Sigmoid colon (tissue), 7 donors: ENCODE results near the gene PALM3. TPM values are rescaled to one million over a fixed set of nuclear protein-coding genes. Genes with fewer than 3 reads are reported as not detected.
A peak's percentile ranks its signal among the peaks of the same experiment; 100 is the strongest.

Experiments used
- DNase-seq: peaks from one replicate; pipeline ENCODE4 v3.0.0-alpha.2; 2019
- H3K27ac ChIP-seq, 4 donors: fragments of 200-600 bp; sonication (generic); one replicate each; pipeline ENCODE4 v1.5.1; 2016 to 2019; ENCODE audit warnings: mild to moderate bottlenecking in 1 of 4
- H3K27me3 ChIP-seq, 3 donors: fragments of 200-600 bp; sonication (generic); one replicate each; pipeline ENCODE4 v1.5.1; 2019; ENCODE audit warnings: mild to moderate bottlenecking in 1 of 3
- H3K36me3 ChIP-seq, 4 donors: fragments of 200-600 bp; sonication (generic); one replicate each; pipeline ENCODE4 v1.5.1; 2016 to 2019
- H3K4me1 ChIP-seq, 4 donors: fragments of 200-600 bp; sonication (generic); one replicate each; pipeline ENCODE4 v1.5.1; 2017 to 2019
- H3K4me3 ChIP-seq, 4 donors: fragments of 200-600 bp; sonication (generic); one replicate each; pipeline ENCODE4 v1.5.1; 2017 to 2019; ENCODE audit warnings: mild to moderate bottlenecking in 2 of 4, moderate library complexity in 1 of 4
- H3K9me3 ChIP-seq, 4 donors: fragments of 200-600 bp in 3 of 4; sonication (generic) in 3 of 4; one replicate each; pipeline versions ENCODE4 v1.5.1 to v1.6.1; 2013 to 2019
- EP300 ChIP-seq, 4 donors: sonication (generic); formaldehyde crosslinking; IDR thresholded peaks; one replicate each; pipeline ENCODE4 v1.6.1; 2017; ENCODE audit warnings: antibody characterized with exemption in 4 of 4
- POLR2A ChIP-seq, 2 donors: fragments of 450-650 bp; IDR thresholded peaks; one replicate each; pipeline ENCODE4 v1.6.1; 2016; ENCODE audit warnings: antibody characterized with exemption in 2 of 2, mild to moderate bottlenecking in 2 of 2, moderate library complexity in 2 of 2
- POLR2AphosphoS5 ChIP-seq, 4 donors: sonication (generic); formaldehyde crosslinking; IDR thresholded peaks; one replicate each; pipeline ENCODE4 v1.6.1; 2017; ENCODE audit warnings: antibody characterized with exemption in 4 of 4
- WGBS, 2 donors: extraction: QIAGEN DNeasy Blood & Tissue Kit; methylation state at CpG; one replicate each; pipeline ENCODE4 v1.1.7; 2013; 5-methylcytosine and 5-hydroxymethylcytosine counted together
- intact Hi-C: fragments of 100-400 bp; cut with DNase I; formaldehyde crosslinking; loops from one replicate; pipeline ENCODE4 v1.15.1; 2023
- polyA plus RNA-seq, 3 donors: library from polyadenylated mRNA; stranded (reverse); fragments of 200-250 nt; gene quantifications; one replicate each; pipeline ENCODE4 v1.2.3, GENCODE V29; 2013
- total RNA-seq, 4 donors: library from RNA; depleted of rRNA; stranded (reverse); fragments of >200 nt; gene quantifications; one replicate each; pipeline ENCODE4 v1.1.0, GENCODE V29; 2016
- TF ChIP-seq, protein P1 (sequence below), 4 experiments: fragments of 450-650 bp in 3 of 4; fragments of 200-600 bp in 1 of 4; IDR thresholded peaks; one replicate each; pipeline ENCODE4 v1.5.1; 2016 to 2019; ENCODE audit warnings: antibody characterized with exemption in 4 of 4, mild to moderate bottlenecking in 3 of 4, moderate library complexity in 2 of 4
- donor health status: healthy with polysubstance abuse.
- donor health status: Bipolar disorder and iron deficiency.
- donor health status: healthy.

The PALM3 gene
- total and polyA plus RNA-seq, 7 donors = 0.41 to 1.5 (median 0.66) TPM; not detected in 4

DNA sequence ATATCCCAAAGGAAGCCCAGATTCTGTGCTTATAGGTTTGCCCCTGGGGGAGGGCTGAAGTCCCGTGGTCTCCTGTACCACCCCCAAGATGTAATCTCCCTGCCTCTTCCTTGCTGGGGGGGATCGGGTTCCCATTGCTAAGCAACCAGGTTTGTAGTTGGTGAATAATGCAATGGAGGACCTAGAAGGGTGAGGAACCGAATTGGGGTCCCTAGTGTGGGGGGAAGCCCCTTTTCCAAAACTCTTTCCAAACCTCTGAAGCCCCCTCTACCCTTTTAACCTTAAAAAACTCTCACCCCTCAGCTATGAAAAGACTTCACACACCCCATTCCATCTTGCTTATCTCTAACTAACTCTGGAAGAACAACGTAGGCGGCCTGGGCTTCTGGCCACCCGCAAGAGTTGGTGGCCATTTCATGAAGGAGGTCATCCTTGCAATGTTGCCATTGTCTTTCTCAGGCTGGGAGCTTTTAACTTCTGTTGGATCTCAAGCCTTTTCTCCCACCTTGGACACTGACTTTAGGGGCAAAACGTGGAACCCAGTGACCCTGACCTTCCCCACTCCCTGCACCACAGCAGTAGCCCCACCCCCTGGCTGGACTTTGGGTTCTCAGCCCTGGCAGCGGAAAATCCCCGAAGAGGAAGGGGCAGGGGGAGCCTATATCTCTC, 661 bp downstream of the PALM3 start:
- TF ChIP-seq, protein P1, sequence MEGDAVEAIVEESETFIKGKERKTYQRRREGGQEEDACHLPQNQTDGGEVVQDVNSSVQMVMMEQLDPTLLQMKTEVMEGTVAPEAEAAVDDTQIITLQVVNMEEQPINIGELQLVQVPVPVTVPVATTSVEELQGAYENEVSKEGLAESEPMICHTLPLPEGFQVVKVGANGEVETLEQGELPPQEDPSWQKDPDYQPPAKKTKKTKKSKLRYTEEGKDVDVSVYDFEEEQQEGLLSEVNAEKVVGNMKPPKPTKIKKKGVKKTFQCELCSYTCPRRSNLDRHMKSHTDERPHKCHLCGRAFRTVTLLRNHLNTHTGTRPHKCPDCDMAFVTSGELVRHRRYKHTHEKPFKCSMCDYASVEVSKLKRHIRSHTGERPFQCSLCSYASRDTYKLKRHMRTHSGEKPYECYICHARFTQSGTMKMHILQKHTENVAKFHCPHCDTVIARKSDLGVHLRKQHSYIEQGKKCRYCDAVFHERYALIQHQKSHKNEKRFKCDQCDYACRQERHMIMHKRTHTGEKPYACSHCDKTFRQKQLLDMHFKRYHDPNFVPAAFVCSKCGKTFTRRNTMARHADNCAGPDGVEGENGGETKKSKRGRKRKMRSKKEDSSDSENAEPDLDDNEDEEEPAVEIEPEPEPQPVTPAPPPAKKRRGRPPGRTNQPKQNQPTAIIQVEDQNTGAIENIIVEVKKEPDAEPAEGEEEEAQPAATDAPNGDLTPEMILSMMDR (IDR thresholded peaks at IDR 0.05) = no peak
- TF ChIP-seq EP300 (IDR thresholded peaks at IDR 0.05) = no peak
- no peak for TF ChIP-seq POLR2AphosphoS5 (IDR thresholded peaks at IDR 0.05)
- Histone ChIP-seq H3K4me1 (peaks cover 0 to 16% (median 9%) of the 10 kb centered on the region in 4 donors), H3K36me3 (no peaks in the 10 kb centered on the region), H3K27me3 (peaks cover 14 to 63% (median 51%) of the 10 kb centered on the region in 3 donors), H3K9me3 (no peaks in the 10 kb centered on the region), H3K4me3 (no peak overlapping the region), H3K27ac (no peak overlapping the region)
- intact Hi-C loops = no loop called here
- DNase-seq = no peak
- 34 to 60% methylated on average over 9 of the region's 9 CpGs for WGBS, 2 donors

DNA sequence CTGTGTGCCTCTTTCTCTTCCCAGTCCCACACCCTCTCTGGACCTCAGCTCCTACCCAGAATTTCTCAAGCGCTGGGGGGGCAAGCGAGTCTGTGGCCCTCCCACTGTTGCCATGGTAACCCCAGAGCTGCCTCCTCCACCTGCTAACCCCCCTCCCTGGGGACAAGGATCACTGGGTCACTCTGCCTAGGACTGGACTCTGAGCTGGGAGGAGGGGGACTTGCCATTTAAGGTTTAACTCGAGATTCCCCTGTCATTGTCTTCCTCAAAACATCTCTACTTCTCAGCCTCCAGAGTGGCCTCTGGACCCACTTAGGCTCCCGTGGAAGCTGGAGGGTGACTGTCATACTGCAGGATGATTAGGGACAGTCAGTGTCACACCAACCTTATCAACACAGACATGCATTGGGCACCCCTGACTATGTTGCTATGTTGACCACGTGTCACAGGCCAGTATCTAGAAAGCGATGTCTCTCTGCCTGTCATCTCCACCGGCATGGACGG, 2.2 kb downstream of the PALM3 start:
- no peak for DNase-seq
- Histone ChIP-seq H3K27ac (no peak overlapping the region), H3K4me3 (no peak overlapping the region), H3K27me3 (peaks cover 14 to 63% (median 51%) of the 10 kb centered on the region in 3 donors), H3K4me1 (peaks cover 0 to 16% (median 9%) of the 10 kb centered on the region in 4 donors), H3K36me3 (no peaks in the 10 kb centered on the region), H3K9me3 (no peaks in the 10 kb centered on the region)
- 31 to 54% methylated on average over 8 of the region's 8 CpGs for whole genome bisulfite sequencing, 2 donors
- no peak for TF ChIP-seq POLR2AphosphoS5 (IDR thresholded peaks at IDR 0.05)
- TF ChIP-seq, protein P1 (IDR thresholded peaks at IDR 0.05) = no peak
- no peak for TF ChIP-seq POLR2A (IDR thresholded peaks at IDR 0.05)
- no peak for TF ChIP-seq EP300 (IDR thresholded peaks at IDR 0.05)
- intact Hi-C loops = no loop called here

DNA sequence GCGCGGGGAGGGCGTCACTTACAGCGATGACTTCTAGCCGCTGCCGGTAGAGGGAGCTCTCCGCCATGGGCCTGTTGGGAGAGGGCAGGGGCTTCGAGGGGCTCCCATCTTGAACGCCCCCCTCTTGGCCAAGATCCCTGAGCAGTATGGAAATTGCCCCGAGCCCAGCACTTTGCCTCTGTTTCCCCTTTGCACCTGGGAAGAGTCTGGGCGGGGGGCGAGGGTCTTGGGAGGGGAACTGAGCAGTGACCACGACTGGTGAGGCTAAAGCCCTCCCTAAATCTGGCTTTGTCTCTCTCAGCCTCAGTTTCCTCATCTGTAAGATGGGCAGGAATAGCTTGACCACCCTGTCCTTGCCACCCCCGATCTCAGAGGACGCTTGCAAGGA, 2.8 kb downstream of the PALM3 start:
- 18 to 21% methylated on average over 15 of the region's 15 CpGs for WGBS, 2 donors
- Histone ChIP-seq H3K4me3 (no peak overlapping the region), H3K4me1 (peaks cover 0 to 16% (median 9%) of the 10 kb centered on the region in 4 donors), H3K27me3 (peaks cover 14 to 63% (median 51%) of the 10 kb centered on the region in 3 donors), H3K27ac (no peak overlapping the region), H3K9me3 (no peaks in the 10 kb centered on the region), H3K36me3 (no peaks in the 10 kb centered on the region)
- no peak for TF ChIP-seq POLR2A (IDR thresholded peaks at IDR 0.05)
- TF ChIP-seq, protein P1 (IDR thresholded peaks at IDR 0.05) = peak in 2 of 4 experiments; percentile 27 to 47
- DNase-seq = no peak
- intact Hi-C loops = no loop called here

DNA sequence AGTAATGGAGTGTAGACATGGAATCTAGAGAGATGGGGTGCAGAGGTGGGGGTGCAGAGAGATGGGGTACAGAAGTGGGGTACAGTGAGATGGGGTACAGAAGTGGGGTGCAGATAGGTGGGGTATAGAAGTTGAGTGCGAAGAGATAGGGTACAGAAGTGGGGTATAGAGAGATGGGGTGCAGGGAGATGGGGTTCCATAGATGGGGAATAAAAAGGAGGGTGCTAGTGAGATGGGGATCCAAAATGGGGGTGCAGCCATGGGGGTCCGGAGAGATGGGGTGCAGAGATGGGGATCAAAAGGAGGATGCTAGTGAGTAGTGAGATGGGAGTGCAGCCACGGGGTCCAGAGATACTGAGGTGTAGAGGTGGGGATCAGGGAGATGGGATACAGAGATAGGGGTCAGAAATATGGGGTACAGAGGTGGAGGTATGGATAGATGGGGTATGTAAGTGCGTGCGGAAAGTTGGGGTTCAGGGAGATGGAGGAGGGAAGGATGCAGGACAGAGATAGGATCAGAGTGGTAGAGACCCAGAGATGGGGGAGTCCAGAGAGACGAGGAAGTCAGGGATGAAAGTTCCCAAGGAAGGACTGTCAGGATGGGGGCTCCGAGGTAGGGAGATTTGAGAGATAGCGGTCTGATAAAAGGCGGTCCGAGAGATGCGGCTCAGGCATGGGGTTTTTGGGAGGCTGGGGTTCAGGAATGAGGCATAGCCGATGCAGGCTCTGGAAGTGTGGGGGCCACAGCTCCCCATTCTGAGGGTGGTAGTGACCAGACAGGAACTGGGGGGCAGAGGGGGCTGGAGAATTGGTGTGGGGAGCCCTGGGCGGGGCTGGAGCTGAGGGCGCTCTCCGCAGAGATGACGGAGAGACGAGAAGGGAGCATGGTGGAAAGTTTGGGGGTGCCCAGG, 3.4 kb downstream of the PALM3 start:
- Histone ChIP-seq H3K4me1 (peaks cover 0 to 16% (median 9%) of the 10 kb centered on the region in 4 donors), H3K27me3 (peaks cover 14 to 63% (median 51%) of the 10 kb centered on the region in 3 donors), H3K9me3 (no peaks in the 10 kb centered on the region), H3K36me3 (no peaks in the 10 kb centered on the region), H3K27ac (no peak overlapping the region), H3K4me3 (no peak overlapping the region)
- TF ChIP-seq POLR2A (IDR thresholded peaks at IDR 0.05) = no peak
- no peak for TF ChIP-seq EP300 (IDR thresholded peaks at IDR 0.05)
- TF ChIP-seq, protein P1 (IDR thresholded peaks at IDR 0.05) = no peak
- intact Hi-C loops = no loop called here
- 29 to 30% methylated on average over 17 of the region's 17 CpGs for WGBS, 2 donors
- no peak for DNase-seq
